ENCODE results near the gene NBAS.

The NBAS gene

DNA sequence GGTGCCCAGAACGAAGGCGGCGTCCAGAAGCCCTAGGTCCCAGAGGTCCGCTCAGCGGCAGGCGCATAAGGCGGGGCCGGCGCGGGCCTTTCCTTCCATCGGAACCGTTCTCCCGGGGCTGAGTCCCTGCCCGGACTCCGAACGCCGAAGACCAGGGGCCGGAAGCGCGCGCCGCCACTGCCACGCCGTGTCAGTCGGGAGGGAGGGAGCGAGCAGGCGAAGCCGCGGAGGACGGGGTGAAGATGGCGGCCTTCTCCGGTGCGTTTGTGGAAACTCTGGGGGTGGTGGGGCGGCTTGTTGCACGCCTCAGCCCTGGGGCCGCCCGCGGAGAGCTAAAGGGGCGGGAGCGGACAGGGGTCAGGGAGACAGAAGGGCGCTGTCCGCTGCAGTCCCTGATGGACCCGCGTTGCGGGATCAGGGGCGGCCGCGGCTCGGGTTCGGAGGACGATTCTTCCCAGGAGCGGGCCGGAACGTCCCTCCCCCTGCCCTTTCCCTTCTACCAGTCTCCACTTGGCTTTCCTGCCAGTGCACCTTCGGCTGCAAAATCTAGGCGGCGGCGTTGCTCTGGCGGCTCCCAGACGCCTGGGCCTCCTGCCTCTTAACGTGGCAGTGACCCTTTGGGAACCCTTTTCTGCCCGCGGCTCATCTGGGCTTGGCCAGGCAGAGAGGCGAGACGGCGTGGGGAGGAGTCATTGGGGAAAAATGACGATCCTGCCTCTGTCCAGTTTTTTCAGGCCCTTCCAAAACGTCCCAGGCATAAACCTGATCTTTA is 30.7 kb upstream of the NBAS start, which contains the start of gene DDX1:
Gene DDX1, plus strand, starts transcription at position 177 of the 772 bp plus-strand sequence. Its CDS starts 66 bp downstream, at position 243.
- H3K27ac ChIP-seq, result peak within 1 kb of the TSS; percentile 78 to 98 (median 94)
- H3K4me3 ChIP-seq, result peak within 1 kb of the TSS; percentile 74 to 99 (median 95)

- Histone ChIP-seq H3K27ac (peak overlapping the region; percentile 78 to 98 (median 94)), H3K4me3 (peak overlapping the region; percentile 74 to 99 (median 95))
Observed at GRCh38 chr2:15591373-15591691, 30.2 kb upstream of the NBAS start.

DNA sequence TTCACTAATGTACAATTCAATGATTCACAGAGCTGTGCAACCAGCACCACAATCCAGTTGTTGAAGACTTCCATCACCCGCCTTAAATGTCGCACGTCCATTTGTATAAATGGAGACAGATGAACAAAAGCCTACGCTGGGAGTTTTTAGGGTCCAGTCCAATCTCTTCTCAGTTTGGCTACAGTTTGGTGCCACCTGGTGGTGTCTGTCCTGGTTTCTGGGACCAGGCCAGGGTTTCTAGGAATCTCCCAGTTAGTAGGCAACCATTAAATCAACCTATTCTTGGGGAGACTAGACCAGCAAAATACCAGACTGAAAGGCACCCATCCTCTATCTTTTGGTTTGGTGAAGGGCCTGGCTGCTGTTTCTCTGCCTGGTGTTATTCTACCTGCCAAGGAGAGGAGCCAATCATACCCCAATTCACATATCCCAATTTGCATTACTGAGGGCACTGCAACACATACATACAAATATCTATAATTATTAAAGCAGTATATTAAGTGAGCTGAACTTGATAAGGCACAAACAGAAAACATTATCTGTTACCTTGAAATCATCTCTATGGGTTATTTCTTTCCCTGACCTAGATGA is 27.3 kb upstream of the NBAS start:
- Histone ChIP-seq H3K4me3 (no peak overlapping the region), H3K27ac (no peak overlapping the region)

GRCh38 chr2:15584767-15585469 is 23.8 kb upstream of the NBAS start:
- Histone ChIP-seq H3K4me3 (no peak overlapping the region), H3K27ac (no peak overlapping the region)

GRCh38 chr2:15584316-15584715 is 23.2 kb upstream of the NBAS start:
- Histone ChIP-seq H3K27ac (no peak overlapping the region), H3K4me3 (no peak overlapping the region)

GRCh38 chr2:15583826-15584225 is 22.7 kb upstream of the NBAS start:
- Histone ChIP-seq H3K4me3 (no peak overlapping the region), H3K27ac (no peak overlapping the region)

DNA sequence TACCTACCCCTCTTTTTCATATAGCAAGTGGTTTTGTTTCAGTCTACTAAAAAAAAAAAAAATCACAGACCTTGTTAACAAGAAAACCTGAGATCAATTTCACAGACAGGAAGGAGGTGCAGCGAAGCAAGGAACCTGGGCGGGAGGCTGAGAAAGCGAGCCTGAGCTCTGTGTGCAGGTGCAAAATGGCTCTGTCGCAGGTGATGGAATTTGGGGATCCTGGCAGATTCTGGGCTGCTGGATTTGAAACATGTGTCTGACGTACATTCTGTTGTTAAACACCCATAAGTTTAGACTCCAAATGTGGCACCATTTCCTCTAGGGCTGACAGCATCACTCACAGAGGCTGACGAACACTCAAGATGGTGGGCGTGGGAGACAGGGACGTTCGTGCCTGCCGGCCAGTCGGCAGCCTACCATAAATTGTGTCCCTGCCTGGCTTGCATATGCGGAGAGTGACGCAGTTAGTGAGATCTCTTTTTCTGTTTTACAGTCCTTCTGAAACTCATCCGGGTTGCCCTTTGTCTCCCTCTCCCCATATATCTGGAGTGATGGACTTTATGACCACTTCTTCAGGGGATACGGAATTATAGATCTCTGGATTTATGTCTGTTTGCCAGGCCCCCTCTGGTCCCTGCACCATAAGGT is 21.7 kb upstream of the NBAS start:
- no peak overlapping the region for H3K27ac ChIP-seq
- H3K4me3 ChIP-seq, result no peak overlapping the region

DNA sequence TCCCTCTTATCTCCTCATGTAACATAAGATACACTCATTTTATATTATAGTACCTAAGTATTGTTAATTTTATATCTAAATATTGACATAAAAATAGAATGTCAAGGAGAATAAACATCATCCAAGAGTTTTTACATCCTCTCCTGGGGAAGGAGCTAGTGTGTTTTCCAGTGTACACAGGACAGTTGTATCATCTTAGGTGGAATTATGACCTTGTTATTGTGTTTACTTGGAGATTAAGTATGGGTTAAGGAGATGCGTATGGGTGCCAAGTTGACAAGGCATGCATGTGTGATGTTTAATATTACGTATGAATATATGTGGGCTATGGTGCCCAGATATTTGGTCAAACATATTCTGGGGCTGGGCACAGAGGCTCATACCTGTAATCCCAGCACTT is 19.3 kb upstream of the NBAS start:
- Histone ChIP-seq H3K4me3 (no peak overlapping the region), H3K27ac (no peak overlapping the region)

GRCh38 chr2:15579641-15580040 is 18.5 kb upstream of the NBAS start:
- Histone ChIP-seq H3K4me3 (no peak overlapping the region), H3K27ac (no peak overlapping the region)

GRCh38 chr2:15577071-15577735 is 16.1 kb upstream of the NBAS start:
- Histone ChIP-seq H3K27ac (no peak overlapping the region), H3K4me3 (no peak overlapping the region)

- H3K27ac ChIP-seq, result no peak overlapping the region
Observed at GRCh38 chr2:15571729-15572128, 10.6 kb upstream of the NBAS start.

GRCh38 chr2:15570104-15570503 is 9.0 kb upstream of the NBAS start:
- Histone ChIP-seq H3K4me3 (no peak overlapping the region), H3K27ac (no peak overlapping the region)

More at GRCh38 chr2:15571729-15572128, 10.6 kb upstream of the NBAS start:
- H3K4me3 ChIP-seq, result no peak overlapping the region

- Histone ChIP-seq H3K4me3 (no peak overlapping the region), H3K27ac (no peak overlapping the region)
Observed at GRCh38 chr2:15568874-15569273, 7.7 kb upstream of the NBAS start.

GRCh38 chr2:15566912-15567311 is 5.8 kb upstream of the NBAS start:
- H3K27ac ChIP-seq, result no peak overlapping the region

DNA sequence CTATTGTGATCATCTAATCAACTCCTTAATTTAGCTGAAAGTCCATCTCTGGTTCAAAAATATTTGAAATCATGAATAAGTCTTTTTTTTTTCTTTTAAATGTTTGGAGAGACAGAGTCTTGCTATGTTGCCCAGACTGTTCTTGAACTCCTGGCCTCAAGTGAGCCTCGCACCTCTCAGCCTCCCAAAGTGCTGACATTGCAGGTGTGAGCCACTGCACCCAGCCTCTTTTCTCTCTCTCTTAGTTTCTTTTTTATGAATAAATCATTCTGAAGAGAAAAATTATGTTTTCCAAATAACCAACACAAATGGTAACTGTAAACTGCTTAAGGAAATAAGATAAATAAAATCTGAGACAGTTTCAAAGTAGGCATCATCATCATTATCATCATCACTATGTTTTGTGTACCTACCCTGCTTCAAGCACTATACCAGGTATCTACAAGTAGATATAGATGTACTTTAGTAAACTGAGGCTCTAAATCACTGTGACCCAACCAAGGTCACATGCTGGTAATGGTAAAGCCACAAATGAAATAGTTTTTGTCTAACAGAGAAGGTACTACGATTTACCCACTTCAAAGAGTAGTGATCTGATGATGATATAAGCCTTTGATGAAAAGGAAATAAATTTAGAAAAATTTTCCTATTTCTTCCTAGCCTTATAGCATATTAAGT is 5.0 kb upstream of the NBAS start:
- Histone ChIP-seq H3K27ac (no peak overlapping the region), H3K4me3 (no peak overlapping the region)

More at GRCh38 chr2:15566912-15567311, 5.8 kb upstream of the NBAS start:
- H3K4me3 ChIP-seq, result no peak overlapping the region

- Histone ChIP-seq H3K27ac (no peak overlapping the region), H3K4me3 (no peak overlapping the region)
Observed at GRCh38 chr2:15565392-15565791, 4.3 kb upstream of the NBAS start.

GRCh38 chr2:15563227-15564100 is 2.3 kb upstream of the NBAS start:
- no peak overlapping the region for H3K27ac ChIP-seq
- no peak overlapping the region for H3K4me3 ChIP-seq

- H3K4me3 ChIP-seq, result peak overlapping the region in 1 of 7 experiments; percentile 94
Observed at GRCh38 chr2:15562354-15563031, 1.4 kb upstream of the NBAS start.

More at GRCh38 chr2:15562354-15563031, 1.4 kb upstream of the NBAS start:
- peak overlapping the region in 2 of 21 experiments; percentile 85 to 96 for H3K27ac ChIP-seq

Data from skin epidermis (tissue), 12 donors.